GM06990 (cell line): ENCODE data around the gene ART5.

Experiments
- DNase-seq: peaks from one replicate; pipeline ENCODE4 v3.0.0-alpha.2; 2011; ENCODE audit not compliant: insufficient read length; ENCODE audit errors: extremely low read depth
- H3K27me3 ChIP-seq: replicated peaks from 2 replicates; pipeline ENCODE4 v1.6.0; 2011; ENCODE audit warnings: low read length; ENCODE audit not compliant: control insufficient read depth, insufficient read depth
- H3K36me3 ChIP-seq: 2 replicates; pipeline ENCODE4 v1.5.1; 2011; ENCODE audit warnings: low read length; ENCODE audit not compliant: control insufficient read depth, insufficient read depth
- H3K4me3 ChIP-seq: replicated peaks from 2 replicates; pipeline ENCODE4 v1.5.1; 2011; ENCODE audit warnings: low read depth, mild to moderate bottlenecking, control low read depth, low read length
- CTCF ChIP-seq: IDR thresholded peaks from 2 replicates; pipeline ENCODE4 v1.5.1; 2011; ENCODE audit warnings: low read length, control low read depth, mild to moderate bottlenecking, inconsistent platforms; ENCODE audit not compliant: insufficient read depth, poor library complexity, severe bottlenecking

ART5 gene

DNA sequence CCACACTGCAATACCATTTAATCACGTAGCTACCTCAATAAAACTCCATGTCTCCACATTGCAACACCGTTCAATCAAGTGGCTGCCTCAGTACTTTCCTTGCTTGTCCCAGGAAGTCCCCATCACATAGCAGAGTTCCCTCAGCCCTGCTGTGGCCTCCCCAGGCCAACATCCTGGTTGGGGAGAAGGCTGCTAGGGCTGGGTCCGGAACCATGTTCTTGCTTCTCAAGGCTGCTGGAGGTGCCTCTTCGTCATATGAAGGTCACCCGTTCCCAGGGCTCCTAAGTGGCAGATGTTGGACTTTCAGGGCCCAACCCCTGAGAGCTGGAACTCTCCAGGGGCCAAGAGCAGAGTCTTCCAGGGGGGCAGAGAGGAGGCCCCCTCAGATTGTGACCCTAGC is 3.3 kb downstream of the ART5 start:
- Histone ChIP-seq H3K36me3 (no peaks in the 10 kb centered on the region), H3K4me3 (no peak overlapping the region), H3K27me3 (0 out of 2 replicates have a peak, but pooled peaks cover 2% of the 10 kb centered on the region)
- no peak for DNase-seq
- no peak for TF ChIP-seq CTCF

- TF ChIP-seq CTCF, result no peak
- no peak for DNase-seq
- Histone ChIP-seq H3K36me3 (no peaks in the 10 kb centered on the region), H3K27me3 (0 out of 2 replicates have a peak, but pooled peaks cover 2% of the 10 kb centered on the region), H3K4me3 (no peak overlapping the region)
These were observed 4.6 kb downstream of the ART5 start for GRCh38 chr11:3637201-3637600.

DNA sequence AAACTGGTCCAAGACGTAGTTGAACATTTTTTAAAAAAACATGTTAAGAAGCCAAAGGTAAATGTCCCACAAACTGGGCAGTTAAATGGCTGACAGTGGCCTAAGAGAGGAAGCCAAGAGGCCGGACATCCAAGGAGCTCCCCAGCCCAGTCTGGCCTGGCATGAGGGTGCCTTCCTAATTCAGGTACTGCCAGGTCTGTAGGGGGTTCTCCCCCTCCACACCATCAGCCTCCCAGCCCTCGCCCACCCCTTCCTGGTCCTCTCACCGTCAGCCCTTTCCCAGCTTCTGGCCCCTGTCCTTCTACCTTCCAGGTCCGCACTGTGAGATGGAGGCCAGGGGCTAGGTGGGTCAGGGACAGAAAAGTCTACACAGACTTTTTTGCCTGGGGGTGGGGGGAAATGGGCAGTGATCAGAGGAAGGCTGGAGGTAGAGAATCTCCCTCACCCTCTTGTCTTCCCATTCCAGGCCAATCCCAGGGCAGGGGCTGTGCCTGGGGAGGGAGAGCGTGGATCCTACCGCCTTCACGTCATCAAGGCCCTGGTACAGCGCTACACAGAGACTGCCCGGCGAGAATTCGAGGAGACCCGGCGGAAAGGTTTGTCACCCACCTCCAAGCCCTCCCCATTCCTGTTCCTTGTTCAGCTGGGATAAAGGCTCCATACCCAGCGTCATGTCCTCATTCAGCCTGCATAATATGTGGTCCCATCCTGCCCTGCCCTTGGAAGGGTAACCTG is 6.0 kb downstream of the ART5 start:
- DNase-seq, result no peak

GRCh38 chr11:3632070-3632660 is 9.6 kb downstream of the ART5 start:
- no peak overlapping the region for H3K4me3 ChIP-seq
- no peak for DNase-seq

More for the DNA sequence above, 6.0 kb downstream of the ART5 start:
- Histone ChIP-seq H3K36me3 (no peaks in the 10 kb centered on the region), H3K4me3 (no peak overlapping the region), H3K27me3 (0 out of 2 replicates have a peak, but pooled peaks cover 2% of the 10 kb centered on the region)
- TF ChIP-seq CTCF, result no peak

GRCh38 chr11:3631331-3631730 is 10.5 kb downstream of the ART5 start:
- H3K27me3 ChIP-seq, result 0 out of 2 replicates have a peak, but pooled peaks cover 2% of the 10 kb centered on the region
- no peak for DNase-seq
- H3K4me3 ChIP-seq, result no peak overlapping the region
- H3K36me3 ChIP-seq, result no peaks in the 10 kb centered on the region
- no peak for TF ChIP-seq CTCF

More at GRCh38 chr11:3632070-3632660, 9.6 kb downstream of the ART5 start:
- Histone ChIP-seq H3K36me3 (no peaks in the 10 kb centered on the region), H3K27me3 (0 out of 2 replicates have a peak, but pooled peaks cover 2% of the 10 kb centered on the region)
- no peak for TF ChIP-seq CTCF

GRCh38 chr11:3627291-3627690 is 14.5 kb downstream of the ART5 start:
- DNase-seq, result no peak
- H3K27me3 ChIP-seq, result no peaks in the 10 kb centered on the region
- H3K36me3 ChIP-seq, result no peaks in the 10 kb centered on the region
- TF ChIP-seq CTCF, result no peak
- H3K4me3 ChIP-seq, result no peak overlapping the region
